IPS-11a (cell line): ENCODE measurements around the gene HEXA.
"Not testable (repeated sequence)": the region's sequence is repeated elsewhere in the genome, so short reads cannot be mapped to it uniquely, and the experiment has no call there.

ENCODE experiments used
- H3K4me3 ChIP-seq: one replicate; pipeline ENCODE4 v1.5.1; 2013; ENCODE audit warnings: low read depth, low read length, control low read depth

Gene HEXA

GRCh38 chr15:72375846-72376581 lies at the start of gene HEXA:
TSS of gene HEXA (minus strand) at chr15:72376014. CDS start at chr15:72375972, 42 bp downstream.
- peak within 1 kb of the TSS; percentile 99 for H3K4me3 ChIP-seq

- H3K4me3 ChIP-seq = no peak overlapping the region
Observed at GRCh38 chr15:72423256-72423655, 47.4 kb upstream of the HEXA start.

- no peak overlapping the region for H3K4me3 ChIP-seq
Observed at GRCh38 chr15:72421484-72421883, 45.7 kb upstream of the HEXA start.

- H3K4me3 ChIP-seq = no peak overlapping the region
Observed at GRCh38 chr15:72420576-72420975, 44.8 kb upstream of the HEXA start.

- H3K4me3 ChIP-seq = not testable (repeated sequence)
Observed at GRCh38 chr15:72419768-72420167, 44.0 kb upstream of the HEXA start.

GRCh38 chr15:72415304-72415703 lies 39.5 kb upstream of the HEXA start:
- no peak overlapping the region for H3K4me3 ChIP-seq

- H3K4me3 ChIP-seq = not testable (repeated sequence)
Observed at GRCh38 chr15:72413337-72413736, 37.5 kb upstream of the HEXA start.

GRCh38 chr15:72411544-72411943 lies 35.7 kb upstream of the HEXA start:
- no peak overlapping the region for H3K4me3 ChIP-seq

GRCh38 chr15:72411111-72411510 lies 35.3 kb upstream of the HEXA start:
- H3K4me3 ChIP-seq = no peak overlapping the region

- no peak overlapping the region for H3K4me3 ChIP-seq
Observed at GRCh38 chr15:72406936-72407335, 31.1 kb upstream of the HEXA start.

GRCh38 chr15:72404841-72405240 lies 29.0 kb upstream of the HEXA start:
- H3K4me3 ChIP-seq = no peak overlapping the region

GRCh38 chr15:72404356-72404755 lies 28.5 kb upstream of the HEXA start:
- H3K4me3 ChIP-seq = no peak overlapping the region

GRCh38 chr15:72402726-72403125 lies 26.9 kb upstream of the HEXA start:
- H3K4me3 ChIP-seq = no peak overlapping the region

GRCh38 chr15:72398648-72399047 lies 22.8 kb upstream of the HEXA start:
- no peak overlapping the region for H3K4me3 ChIP-seq

GRCh38 chr15:72397796-72398588 lies 22.2 kb upstream of the HEXA start, which contains the start of gene TMEM202:
TSS of gene TMEM202 (plus strand) at chr15:72398305. CDS start at chr15:72398327, 22 bp downstream.
- no peak within 1 kb of the TSS for H3K4me3 ChIP-seq

GRCh38 chr15:72396331-72396730 lies 20.5 kb upstream of the HEXA start:
- not testable (repeated sequence) for H3K4me3 ChIP-seq

GRCh38 chr15:72389231-72389630 lies 13.4 kb upstream of the HEXA start:
- H3K4me3 ChIP-seq = no peak overlapping the region

- no peak overlapping the region for H3K4me3 ChIP-seq
Observed at GRCh38 chr15:72387741-72388140, 11.9 kb upstream of the HEXA start.

- no peak overlapping the region for H3K4me3 ChIP-seq
Observed at GRCh38 chr15:72382146-72382545, 6.3 kb upstream of the HEXA start.

GRCh38 chr15:72380743-72381142 lies 4.9 kb upstream of the HEXA start:
- H3K4me3 ChIP-seq = no peak overlapping the region

- H3K4me3 ChIP-seq = no peak overlapping the region
Observed at GRCh38 chr15:72379856-72380430, 4.1 kb upstream of the HEXA start.

- not testable (repeated sequence) for H3K4me3 ChIP-seq
Observed at GRCh38 chr15:72379106-72379505, 3.3 kb upstream of the HEXA start.
